ENCODE data around the gene FMO4. TPM values are rescaled to one million over a fixed set of nuclear protein-coding genes. Genes with fewer than 3 reads are reported as not detected.

The FMO4 gene
- total and polyA plus RNA-seq, 2 donors (not counting 3 experiments of a cell fraction or from before 2014, with no cell fraction given) = 0.25 to 0.33 TPM

- no peaks in the 10 kb centered on the region for H3K9me3 ChIP-seq (replicated peaks; ENCODE audit: control insufficient read depth, insufficient read depth, low read length)
- H3K9ac ChIP-seq (replicated peaks; ENCODE audit: extremely low read depth, insufficient read depth, low read length) = no peak overlapping the region
- TF ChIP-seq POLR2AphosphoS5 (IDR thresholded peaks at IDR 0.05; ENCODE audit: insufficient read depth, low read depth, low read length) (no peak), FOS (IDR thresholded peaks at IDR 0.05; ENCODE audit: borderline replicate concordance, insufficient read depth, low read length) (no peak), JUN (IDR thresholded peaks at IDR 0.05; ENCODE audit: borderline replicate concordance, insufficient read depth, insufficient read length, low read depth) (no peak), MYC (IDR thresholded peaks at IDR 0.05; ENCODE audit: low read depth, low read length) (no peak)
- H3K9me1 ChIP-seq (replicated peaks; ENCODE audit: control insufficient read depth, extremely low read depth, insufficient read depth, low read length) = no peaks in the 10 kb centered on the region
- H3K36me3 ChIP-seq (ENCODE audit: control insufficient read depth in 2 of 2, extremely low read depth in 1 of 2, insufficient read depth in 2 of 2, low read length in 2 of 2) = no peaks in the 10 kb centered on the region
- DNase-seq (ENCODE audit: low read depth, low spot score) (no peak), FAIRE-seq (no peak)
- dilution Hi-C loops (cut with MboI; ENCODE audit: extremely low pct_ligation_motif_present, low sequenced_read_pairs) = no loop called here
- no peaks in the 10 kb centered on the region for H3K79me2 ChIP-seq (ENCODE audit: control insufficient read depth, insufficient read depth, low read length)
- POLR2A ChIA-PET = no interaction called here
- H4K20me1 ChIP-seq (replicated peaks; ENCODE audit: control insufficient read depth, extremely low read depth, insufficient read depth, low read length) = no peaks in the 10 kb centered on the region
- H2AFZ ChIP-seq (ENCODE audit: low read depth, low read length) = no peak overlapping the region
- BruUV-seq (replicated peaks) = no TSS peak
- H3K27me3 ChIP-seq (ENCODE audit: control insufficient read depth in 2 of 2, insufficient read depth in 2 of 2, low read length in 2 of 2) = no peaks in the 10 kb centered on the region
- H3K27ac ChIP-seq (ENCODE audit: insufficient read depth, low read depth, low read length) = no peak overlapping the region
- intact Hi-C loops (cut with micrococcal nuclease) = no loop called here
- CTCF ChIA-PET = no interaction called here
- H3K4me2 ChIP-seq (ENCODE audit: insufficient read depth, low read length) = no peak overlapping the region
- no peak overlapping the region for H3K4me3 ChIP-seq (replicated peaks in 1 of 3; ENCODE audit: insufficient read depth in 1 of 3, low read depth in 1 of 3, low read length in 3 of 3)
- no peaks in the 10 kb centered on the region for H3K4me1 ChIP-seq (ENCODE audit: control insufficient read depth, extremely low read depth, insufficient read depth, low read length)
These were observed 14.6 kb upstream of the FMO4 start for GRCh38 chr1:171299342-171299741.

DNA sequence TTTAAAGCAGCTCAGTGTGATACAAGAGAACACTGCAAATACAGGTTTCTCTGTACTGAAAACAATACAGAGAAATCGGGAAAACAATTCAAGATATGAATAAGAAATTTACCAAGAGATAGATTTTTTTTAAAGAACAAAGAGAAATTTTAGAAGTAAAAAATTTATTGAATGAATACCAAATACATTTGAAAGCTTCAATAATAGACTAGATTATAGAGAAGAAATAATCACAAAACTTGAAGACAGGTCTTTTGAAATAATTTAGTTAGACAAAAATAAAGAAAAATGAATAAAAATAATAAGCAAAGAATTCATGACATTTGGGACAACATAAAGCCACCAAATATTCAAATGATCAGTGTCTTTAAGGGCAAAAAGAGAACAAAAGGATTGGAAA lies 13.6 kb upstream of the FMO4 start:
- BruUV-seq (replicated peaks) = no TSS peak

More for the DNA sequence above, 13.6 kb upstream of the FMO4 start:
- FAIRE-seq (no peak), DNase-seq (ENCODE audit: low read depth, low spot score) (no peak)
- dilution Hi-C loops (cut with MboI; ENCODE audit: extremely low pct_ligation_motif_present, low sequenced_read_pairs) = no loop called here
- CTCF ChIA-PET = interaction anchor here (1.3 kb wide), 1 partner anchor 13 kb away, joined by 4 read pairs; the partner anchor contains the start of gene FMO4
- Histone ChIP-seq H3K27me3 (ENCODE audit: control insufficient read depth in 2 of 2, insufficient read depth in 2 of 2, low read length in 2 of 2) (no peaks in the 10 kb centered on the region), H3K27ac (ENCODE audit: insufficient read depth, low read depth, low read length) (no peak overlapping the region), H3K4me2 (ENCODE audit: insufficient read depth, low read length) (no peak overlapping the region), H4K20me1 (replicated peaks; ENCODE audit: control insufficient read depth, extremely low read depth, insufficient read depth, low read length) (no peaks in the 10 kb centered on the region), H3K9ac (replicated peaks; ENCODE audit: extremely low read depth, insufficient read depth, low read length) (no peak overlapping the region), H3K4me1 (ENCODE audit: control insufficient read depth, extremely low read depth, insufficient read depth, low read length) (no peaks in the 10 kb centered on the region), H3K4me3 (replicated peaks in 1 of 3; ENCODE audit: insufficient read depth in 1 of 3, low read depth in 1 of 3, low read length in 3 of 3) (no peak overlapping the region), H3K36me3 (ENCODE audit: control insufficient read depth in 2 of 2, extremely low read depth in 1 of 2, insufficient read depth in 2 of 2, low read length in 2 of 2) (no peaks in the 10 kb centered on the region), H3K9me1 (replicated peaks; ENCODE audit: control insufficient read depth, extremely low read depth, insufficient read depth, low read length) (no peaks in the 10 kb centered on the region), H2AFZ (ENCODE audit: low read depth, low read length) (no peak overlapping the region), H3K9me3 (replicated peaks; ENCODE audit: control insufficient read depth, insufficient read depth, low read length) (no peaks in the 10 kb centered on the region), H3K79me2 (ENCODE audit: control insufficient read depth, insufficient read depth, low read length) (no peaks in the 10 kb centered on the region)
- TF ChIP-seq GATA2 (IDR thresholded peaks at IDR 0.05; ENCODE audit: insufficient read depth, insufficient read length, low read depth, low read length) (no peak), EZH2 (IDR thresholded peaks at IDR 0.05; ENCODE audit: borderline replicate concordance, low read depth, low read length, severe bottlenecking) (no peak), MYC (IDR thresholded peaks at IDR 0.05; ENCODE audit: low read depth, low read length) (no peak), POLR2AphosphoS5 (IDR thresholded peaks at IDR 0.05; ENCODE audit: insufficient read depth, low read depth, low read length) (no peak), MAX (IDR thresholded peaks at IDR 0.05; ENCODE audit: insufficient read depth, insufficient read length) (no peak), FOS (IDR thresholded peaks at IDR 0.05; ENCODE audit: borderline replicate concordance, insufficient read depth, low read length) (no peak), POLR2A (IDR thresholded peaks at IDR 0.05; ENCODE audit: low read depth, low read length) (no peak), JUN (IDR thresholded peaks at IDR 0.05; ENCODE audit: borderline replicate concordance, insufficient read depth, insufficient read length, low read depth) (no peak)
- TF ChIP-seq, protein P1, sequence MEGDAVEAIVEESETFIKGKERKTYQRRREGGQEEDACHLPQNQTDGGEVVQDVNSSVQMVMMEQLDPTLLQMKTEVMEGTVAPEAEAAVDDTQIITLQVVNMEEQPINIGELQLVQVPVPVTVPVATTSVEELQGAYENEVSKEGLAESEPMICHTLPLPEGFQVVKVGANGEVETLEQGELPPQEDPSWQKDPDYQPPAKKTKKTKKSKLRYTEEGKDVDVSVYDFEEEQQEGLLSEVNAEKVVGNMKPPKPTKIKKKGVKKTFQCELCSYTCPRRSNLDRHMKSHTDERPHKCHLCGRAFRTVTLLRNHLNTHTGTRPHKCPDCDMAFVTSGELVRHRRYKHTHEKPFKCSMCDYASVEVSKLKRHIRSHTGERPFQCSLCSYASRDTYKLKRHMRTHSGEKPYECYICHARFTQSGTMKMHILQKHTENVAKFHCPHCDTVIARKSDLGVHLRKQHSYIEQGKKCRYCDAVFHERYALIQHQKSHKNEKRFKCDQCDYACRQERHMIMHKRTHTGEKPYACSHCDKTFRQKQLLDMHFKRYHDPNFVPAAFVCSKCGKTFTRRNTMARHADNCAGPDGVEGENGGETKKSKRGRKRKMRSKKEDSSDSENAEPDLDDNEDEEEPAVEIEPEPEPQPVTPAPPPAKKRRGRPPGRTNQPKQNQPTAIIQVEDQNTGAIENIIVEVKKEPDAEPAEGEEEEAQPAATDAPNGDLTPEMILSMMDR (IDR thresholded peaks at IDR 0.05; ENCODE audit: extremely low read depth in 1 of 2, insufficient read depth in 1 of 2, low read depth in 1 of 2, low read length in 2 of 2) = no peak
- POLR2A ChIA-PET = no interaction called here
- intact Hi-C loops (cut with micrococcal nuclease) = no loop called here
